T-cell (primary cell): ENCODE results near the gene KDELR1. TPM values are rescaled to one million over a fixed set of nuclear protein-coding genes. Genes with fewer than 3 reads are reported as not detected.
"Not testable (repeated sequence)": the region's sequence is repeated elsewhere in the genome, so short reads cannot be mapped to it uniquely, and the experiment has no call there.

Source experiments
- ATAC-seq, 4 experiments: fragments of 200-7000 bp in 3 of 4; fragments of 150-1000 bp in 1 of 4; cut with Tn5 transposase; replicated peaks in 1 of 4; 1 replicate in 3 of 4; 2 replicates in 1 of 4; pipeline ENCODE4 v1.10.0; 2021; ENCODE audit warnings: moderate library complexity in 3 of 4, mild to moderate bottlenecking in 2 of 4, moderate number of reproducible peaks in 1 of 4
- CTCF ChIA-PET, 2 donors: fragments of 300-600 bp; sonication (Branson Sonifier 250); formaldehyde crosslinking; loops; one replicate each; lab custom pipeline; 2022; ENCODE audit warnings: antibody characterized with exemption in 2 of 2; lab: Charles Lee
- POLR2A ChIA-PET, 2 donors: fragments of 300-600 bp; sonication (Branson Sonifier 250); formaldehyde crosslinking; loops; one replicate each; lab custom pipeline; 2022; ENCODE audit warnings: antibody characterized with exemption in 2 of 2; lab: Charles Lee
- DNase-seq, 35 experiments: peaks; one replicate each; pipeline versions ENCODE4 v3.0.0 to v3.0.0-alpha.2; 2013 to 2023
- H3K27ac ChIP-seq: one replicate; pipeline ENCODE4 v1.5.1; 2013; ENCODE audit warnings: low read length
- H3K27me3 ChIP-seq, 2 experiments: replicated peaks in 1 of 2; 1 replicate in 1 of 2; 2 replicates in 1 of 2; pipeline versions ENCODE4 v1.6.1 to v1.7.0; 2013; ENCODE audit warnings: low read length in 1 of 2, mixed read lengths in 1 of 2; ENCODE audit not compliant: control insufficient read depth in 2 of 2, insufficient read depth in 2 of 2; ENCODE audit errors: extremely low read depth in 1 of 2
- H3K36me3 ChIP-seq, 2 donors: 1 replicate in 1 of 2; 2 replicates in 1 of 2; pipeline versions ENCODE4 v1.6.1 to v1.7.0; 2013; ENCODE audit warnings: low read length in 1 of 2; ENCODE audit not compliant: control insufficient read depth in 2 of 2, insufficient read depth in 1 of 2; ENCODE audit errors: extremely low read depth in 1 of 2
- H3K4me1 ChIP-seq, 2 experiments: 1 replicate in 1 of 2; 2 replicates in 1 of 2; pipeline versions ENCODE4 v1.6.1 to v1.7.0; 2013; ENCODE audit warnings: low read length in 2 of 2, mixed read lengths in 1 of 2; ENCODE audit not compliant: insufficient read depth in 2 of 2, control insufficient read depth in 1 of 2; ENCODE audit errors: extremely low read depth in 1 of 2
- H3K4me3 ChIP-seq, 2 donors: 1 replicate in 1 of 2; 2 replicates in 1 of 2; pipeline versions ENCODE4 v1.5.1 to v1.7.0; 2013; ENCODE audit warnings: mild to moderate bottlenecking in 2 of 2, low read length in 1 of 2, moderate library complexity in 1 of 2; ENCODE audit not compliant: control insufficient read depth in 1 of 2; ENCODE audit errors: extremely low read depth in 1 of 2
- H3K9me3 ChIP-seq: 2 replicates; pipeline ENCODE4 v1.7.0; 2013
- H3K27ac Mint-ChIP-seq, 2 donors: one replicate each; pipeline ENCODE4 v1.8.0; 2020 to 2021; ENCODE audit warnings: mild to moderate bottlenecking in 2 of 2, mixed read lengths in 2 of 2
- H3K27me3 Mint-ChIP-seq, 2 donors: one replicate each; pipeline ENCODE4 v1.8.0; 2021 to 2022; ENCODE audit warnings: mixed read lengths in 2 of 2
- H3K36me3 Mint-ChIP-seq: one replicate; pipeline ENCODE4 v1.8.0; 2021; ENCODE audit warnings: mixed read lengths
- H3K4me1 Mint-ChIP-seq, 3 donors: one replicate each; pipeline ENCODE4 v1.8.0; 2020 to 2022; ENCODE audit warnings: mixed read lengths in 3 of 3, mild to moderate bottlenecking in 1 of 3
- H3K4me3 Mint-ChIP-seq, 3 donors: one replicate each; pipeline ENCODE4 v1.8.0; 2020 to 2022; ENCODE audit warnings: mild to moderate bottlenecking in 3 of 3, mixed read lengths in 3 of 3, moderate library complexity in 3 of 3
- H3K9me3 Mint-ChIP-seq, 3 donors: one replicate each; pipeline ENCODE4 v1.8.0; 2020 to 2022; ENCODE audit warnings: mixed read lengths in 3 of 3
- WGBS: methylation state at CpG from one replicate; pipeline ENCODE4 v1.1.5; 2013; ENCODE audit warnings: missing lambda C conversion rate; ENCODE audit not compliant: insufficient coverage; 5-methylcytosine and 5-hydroxymethylcytosine counted together
- total RNA-seq, 35 experiments: library from RNA in 6 of 35; stranded (reverse) in 6 of 35; fragments of 120-200 nt in 1 of 35; gene quantifications; one replicate each; pipeline versions ENCODE4 v1.2.1 to v1.2.4 and lab custom pipeline; 2013 to 2026

KDELR1 gene
- total RNA-seq, 5 donors from 2014 or later (not counting 1 experiment from before 2014, with no cell fraction given): 40.9 to 55.9 (median 47.5) TPM

- WGBS: 91% methylated on average over 5 of the region's 5 CpGs
- H3K9me3 ChIP-seq, H3K4me3 ChIP-seq, DNase-seq, POLR2A ChIA-PET, H3K36me3 Mint-ChIP-seq, H3K27ac Mint-ChIP-seq, H3K27me3 Mint-ChIP-seq, ATAC-seq, H3K4me3 Mint-ChIP-seq, H3K9me3 Mint-ChIP-seq, H3K4me1 Mint-ChIP-seq, H3K4me1 ChIP-seq, H3K36me3 ChIP-seq, H3K27ac ChIP-seq: not testable (repeated sequence)
- CTCF ChIA-PET: interaction anchor here (0.7 kb wide), 2 partner anchors 45 to 698 kb away, joined by 4 read pairs; no protein-coding TSS in a partner anchor
- peaks cover 0 to 16% of the 10 kb centered on the region in 2 experiments for H3K27me3 ChIP-seq
Measured at GRCh38 chr19:48371771-48372170, 19.6 kb downstream of the KDELR1 start.

- Mint-ChIP-seq H3K36me3 (no peaks in the 10 kb centered on the region), H3K27ac (no peak overlapping the region), H3K9me3 (no peaks in the 10 kb centered on the region), H3K4me3 (no peak overlapping the region), H3K27me3 (no peaks in the 10 kb centered on the region), H3K4me1 (no peaks in the 10 kb centered on the region)
- Histone ChIP-seq H3K9me3 (no peaks in the 10 kb centered on the region), H3K27me3 (peaks cover 0 to 16% of the 10 kb centered on the region in 2 experiments), H3K36me3 (no peaks in the 10 kb centered on the region), H3K4me3 (no peak overlapping the region), H3K4me1 (no peaks in the 10 kb centered on the region), H3K27ac (no peak overlapping the region)
- WGBS: 91% methylated on average over 6 of the region's 7 CpGs
- ChIA-PET POLR2A (no interaction called here), CTCF (interaction anchor here (0.7 kb wide), 2 partner anchors 45 to 699 kb away, joined by 4 read pairs; no protein-coding TSS in a partner anchor)
- DNase-seq: no peak
- ATAC-seq: no peak
Measured at GRCh38 chr19:48371367-48371766, 20.0 kb downstream of the KDELR1 start.

DNA sequence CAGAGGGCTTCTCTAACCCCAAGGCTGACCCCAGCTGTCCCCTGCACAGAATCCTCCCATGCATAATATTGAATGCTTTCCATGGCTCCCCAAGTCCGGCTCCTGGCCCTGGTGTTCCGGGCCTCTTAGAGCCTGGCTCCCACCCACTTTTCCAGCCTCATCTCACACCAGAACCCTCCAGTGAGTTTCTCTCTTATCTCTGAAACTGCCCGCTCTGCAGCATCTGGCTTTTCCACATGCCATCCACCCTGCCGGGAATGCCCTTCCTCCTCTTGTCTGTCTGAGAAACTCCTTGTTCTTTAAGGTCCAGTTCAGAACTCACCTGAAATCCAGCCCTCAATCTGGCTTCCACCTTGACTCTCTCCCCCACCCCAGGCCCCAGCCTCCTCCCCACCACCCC, 20.4 kb downstream of the KDELR1 start:
- Histone ChIP-seq H3K36me3 (no peaks in the 10 kb centered on the region), H3K27ac (no peak overlapping the region), H3K4me1 (no peaks in the 10 kb centered on the region), H3K27me3 (peaks cover 0 to 15% of the 10 kb centered on the region in 2 experiments), H3K4me3 (no peak overlapping the region), H3K9me3 (no peaks in the 10 kb centered on the region)
- Mint-ChIP-seq H3K9me3 (no peaks in the 10 kb centered on the region), H3K27ac (no peak overlapping the region), H3K4me3 (no peak overlapping the region), H3K27me3 (no peaks in the 10 kb centered on the region), H3K36me3 (no peaks in the 10 kb centered on the region), H3K4me1 (no peaks in the 10 kb centered on the region)
- WGBS: 95% methylated on average over 4 of the region's 4 CpGs
- DNase-seq (no peak), ATAC-seq (no peak)
- CTCF ChIA-PET: no interaction called here
- POLR2A ChIA-PET: no interaction called here

GRCh38 chr19:48368936-48369335, 22.4 kb downstream of the KDELR1 start:
- Histone ChIP-seq H3K9me3 (no peaks in the 10 kb centered on the region), H3K4me3 (no peak overlapping the region), H3K36me3 (no peaks in the 10 kb centered on the region), H3K27me3 (peaks cover 0 to 8% of the 10 kb centered on the region in 2 experiments), H3K4me1 (peaks cover 3 to 9% of the 10 kb centered on the region in 2 experiments), H3K27ac (no peak overlapping the region)
- ATAC-seq (no peak), DNase-seq (no peak)
- POLR2A ChIA-PET: no interaction called here
- Mint-ChIP-seq H3K9me3 (no peaks in the 10 kb centered on the region), H3K4me3 (no peak overlapping the region), H3K27ac (no peak overlapping the region), H3K4me1 (peaks cover 2 to 10% (median 3%) of the 10 kb centered on the region in 3 donors), H3K36me3 (no peaks in the 10 kb centered on the region), H3K27me3 (no peaks in the 10 kb centered on the region)
- CTCF ChIA-PET: no interaction called here
- WGBS: 100% methylated on average over 4 of the region's 14 CpGs

DNA sequence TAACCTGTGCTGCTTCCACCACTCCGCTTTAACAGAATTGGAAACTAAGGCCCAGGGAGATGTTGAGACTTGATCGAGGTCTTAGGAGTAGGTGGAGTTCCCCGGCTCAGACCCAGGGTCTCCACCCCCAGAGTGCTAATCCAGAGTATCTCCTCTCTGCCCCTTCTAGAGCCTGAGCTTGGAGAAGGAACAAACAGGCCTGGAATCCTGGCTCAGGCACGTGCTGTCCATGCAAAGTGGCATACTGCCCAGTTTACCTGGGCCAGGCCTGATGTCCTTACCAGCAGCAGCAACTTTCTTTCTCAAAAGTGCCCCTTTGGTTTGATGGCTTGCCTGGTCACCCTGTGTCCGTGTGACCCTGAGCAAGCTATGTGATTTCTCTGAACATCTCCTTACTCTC, 23.5 kb downstream of the KDELR1 start:
- Histone ChIP-seq H3K36me3 (no peaks in the 10 kb centered on the region), H3K9me3 (no peaks in the 10 kb centered on the region), H3K4me3 (no peak overlapping the region), H3K4me1 (peaks cover 3 to 18% of the 10 kb centered on the region in 2 experiments), H3K27me3 (peaks cover 0 to under 1% of the 10 kb centered on the region in 2 experiments), H3K27ac (no peak overlapping the region)
- no peak for DNase-seq
- H3K27me3 Mint-ChIP-seq: no peaks in the 10 kb centered on the region
- POLR2A ChIA-PET: no interaction called here
- no peaks in the 10 kb centered on the region for H3K9me3 Mint-ChIP-seq
- CTCF ChIA-PET: no interaction called here
- H3K4me1 Mint-ChIP-seq: peaks cover 8 to 16% (median 10%) of the 10 kb centered on the region in 3 donors
- no peak overlapping the region for H3K4me3 Mint-ChIP-seq
- WGBS: 82% methylated on average over 1 of the region's 5 CpGs
- H3K27ac Mint-ChIP-seq: peak overlapping the region in 1 of 2 donors; percentile 60
- no peak for ATAC-seq
- no peaks in the 10 kb centered on the region for H3K36me3 Mint-ChIP-seq

GRCh38 chr19:48365602-48366001, 25.7 kb downstream of the KDELR1 start:
- Mint-ChIP-seq H3K9me3 (no peaks in the 10 kb centered on the region), H3K36me3 (no peaks in the 10 kb centered on the region), H3K4me1 (peaks cover 12 to 22% (median 15%) of the 10 kb centered on the region in 3 donors), H3K27me3 (no peaks in the 10 kb centered on the region), H3K27ac (no peak overlapping the region), H3K4me3 (no peak overlapping the region)
- Histone ChIP-seq H3K9me3 (no peaks in the 10 kb centered on the region), H3K36me3 (no peaks in the 10 kb centered on the region), H3K4me1 (peaks cover 3 to 20% of the 10 kb centered on the region in 2 experiments), H3K27me3 (no peaks in the 10 kb centered on the region), H3K27ac (no peak overlapping the region), H3K4me3 (no peak overlapping the region)
- ChIA-PET POLR2A (no interaction called here), CTCF (no interaction called here)
- no peak for ATAC-seq
- 98% methylated on average over 6 of the region's 11 CpGs for WGBS
- no peak for DNase-seq
